ENCODE results near the gene PCDH17.

The PCDH17 gene

GRCh38 chr13:57636816-57637215 lies 5.3 kb downstream of the PCDH17 start:
- no peak for DNase-seq (ENCODE audit: low spot score)

DNA sequence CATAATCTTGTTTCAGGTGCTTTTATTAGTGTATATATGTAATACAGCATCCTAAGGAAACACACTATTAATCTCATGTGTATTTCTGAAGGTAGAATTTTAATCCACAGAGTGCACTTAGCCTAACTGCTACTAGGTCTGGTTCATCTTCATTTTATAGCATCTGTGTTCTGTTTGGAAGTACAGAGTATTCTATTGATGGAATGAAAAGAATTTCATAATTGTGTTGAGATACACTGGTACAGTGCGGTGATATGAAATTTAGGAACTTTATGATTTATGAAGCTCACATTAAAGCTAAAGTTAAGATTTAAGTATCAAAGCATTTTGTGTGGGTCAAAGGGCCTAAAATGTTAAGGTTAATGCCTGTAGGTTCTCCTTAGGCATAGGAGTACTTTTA lies 6.0 kb downstream of the PCDH17 start:
- DNase-seq (ENCODE audit: low spot score) = no peak

GRCh38 chr13:57638186-57638890 lies 6.8 kb downstream of the PCDH17 start:
- DNase-seq (ENCODE audit: low spot score) = no peak

GRCh38 chr13:57640607-57641006 lies 9.1 kb downstream of the PCDH17 start:
- no peak for DNase-seq (ENCODE audit: low spot score)

GRCh38 chr13:57641051-57641450 lies 9.5 kb downstream of the PCDH17 start:
- no peak for DNase-seq (ENCODE audit: low spot score)

GRCh38 chr13:57644106-57644505 lies 12.6 kb downstream of the PCDH17 start:
- no peak for DNase-seq (ENCODE audit: low spot score)

- DNase-seq (ENCODE audit: low spot score) = no peak
These were observed 21.9 kb downstream of the PCDH17 start for GRCh38 chr13:57653229-57653989.

DNA sequence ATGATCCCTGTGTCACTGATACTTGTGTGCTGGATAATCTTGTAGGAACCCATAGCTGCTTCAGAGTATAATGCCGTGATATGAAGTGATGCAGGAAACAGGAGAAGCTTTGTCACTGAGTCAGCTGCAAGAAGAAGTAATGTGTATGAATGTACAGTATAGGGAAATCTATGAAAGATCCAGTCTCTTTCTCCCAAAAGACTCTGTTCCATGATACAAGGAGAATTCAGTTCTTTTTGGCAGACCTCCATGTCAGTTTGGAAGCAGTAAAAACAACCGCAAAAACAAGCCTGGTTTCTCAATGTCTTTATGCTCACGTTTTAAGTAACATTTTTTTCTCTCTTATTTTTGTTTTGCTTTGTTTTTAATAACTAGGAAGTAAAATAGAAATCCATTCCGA lies 33.9 kb downstream of the PCDH17 start:
- no peak for DNase-seq (ENCODE audit: low spot score)

DNA sequence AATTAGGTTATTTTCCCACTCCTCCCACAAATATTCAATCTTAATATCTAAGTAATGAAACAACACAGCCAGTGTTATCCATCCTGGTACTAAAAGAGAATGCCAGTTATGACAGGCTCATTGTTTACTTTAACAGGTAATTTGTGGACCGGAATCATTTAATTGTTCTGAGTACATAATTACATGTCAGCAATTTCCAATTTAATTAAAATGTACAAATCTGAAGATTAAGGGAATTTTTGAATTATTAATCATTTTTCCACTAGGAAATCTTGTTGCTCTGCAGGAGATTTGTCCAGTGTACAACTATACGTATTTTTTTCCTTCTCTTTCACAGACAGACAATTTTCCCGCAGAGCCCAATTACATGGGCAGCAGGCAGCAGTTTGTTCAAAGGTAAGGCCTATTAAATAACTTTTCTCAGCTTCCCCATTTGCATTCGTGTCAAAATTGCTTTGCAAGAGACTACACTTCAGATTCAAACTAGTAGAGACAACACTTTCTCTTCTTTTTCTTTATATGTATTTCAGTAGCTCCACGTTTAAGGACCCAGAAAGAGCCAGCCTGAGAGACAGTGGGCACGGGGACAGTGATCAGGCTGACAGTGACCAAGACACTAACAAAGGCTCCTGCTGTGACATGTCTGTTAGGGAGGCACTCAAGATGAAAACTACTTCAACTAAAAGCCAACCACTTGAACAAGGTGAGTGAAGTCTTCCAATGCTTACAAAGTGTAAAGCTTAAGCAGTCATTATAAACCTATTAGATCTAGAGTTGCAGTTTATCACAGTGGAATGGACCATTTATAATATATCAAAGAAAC lies 34.8 kb downstream of the PCDH17 start:
- no peak for DNase-seq (ENCODE audit: low spot score)

- DNase-seq (ENCODE audit: low spot score) = no peak
These were observed 40.6 kb downstream of the PCDH17 start for GRCh38 chr13:57672168-57672567.

GRCh38 chr13:57673197-57673596 lies 41.7 kb downstream of the PCDH17 start:
- DNase-seq (ENCODE audit: low spot score) = no peak

- DNase-seq (ENCODE audit: low spot score) = no peak
These were observed 44.0 kb downstream of the PCDH17 start for GRCh38 chr13:57675526-57675925.

GRCh38 chr13:57680609-57681008 lies 49.1 kb downstream of the PCDH17 start:
- no peak for DNase-seq (ENCODE audit: low spot score)

GRCh38 chr13:57682128-57682716 lies 50.7 kb downstream of the PCDH17 start:
- no peak for DNase-seq (ENCODE audit: low spot score)

- DNase-seq (ENCODE audit: low spot score) = no peak
These were observed 67.3 kb downstream of the PCDH17 start for GRCh38 chr13:57698851-57699250.

GRCh38 chr13:57704031-57704430 lies 72.5 kb downstream of the PCDH17 start:
- DNase-seq (ENCODE audit: low spot score) = no peak

DNA sequence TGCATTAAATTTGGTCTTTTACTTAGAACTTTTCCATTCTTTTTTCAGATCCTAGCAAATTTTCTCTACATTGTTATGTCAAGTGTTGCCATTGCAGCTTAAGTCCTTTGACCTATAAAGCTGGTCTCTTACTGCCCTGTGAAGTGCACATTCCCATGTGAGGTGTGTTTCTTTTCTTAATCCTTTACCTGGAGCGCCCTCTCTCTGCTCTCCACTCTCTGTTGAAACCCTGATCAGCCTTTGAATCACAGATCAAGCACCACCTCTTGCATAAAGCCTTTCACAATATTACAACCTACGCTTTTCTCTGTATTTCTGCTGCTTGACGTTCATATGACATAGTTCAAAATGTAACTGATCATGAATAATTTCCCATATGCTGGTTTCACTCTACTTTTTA lies 84.8 kb downstream of the PCDH17 start:
- DNase-seq (ENCODE audit: low spot score) = no peak

DNA sequence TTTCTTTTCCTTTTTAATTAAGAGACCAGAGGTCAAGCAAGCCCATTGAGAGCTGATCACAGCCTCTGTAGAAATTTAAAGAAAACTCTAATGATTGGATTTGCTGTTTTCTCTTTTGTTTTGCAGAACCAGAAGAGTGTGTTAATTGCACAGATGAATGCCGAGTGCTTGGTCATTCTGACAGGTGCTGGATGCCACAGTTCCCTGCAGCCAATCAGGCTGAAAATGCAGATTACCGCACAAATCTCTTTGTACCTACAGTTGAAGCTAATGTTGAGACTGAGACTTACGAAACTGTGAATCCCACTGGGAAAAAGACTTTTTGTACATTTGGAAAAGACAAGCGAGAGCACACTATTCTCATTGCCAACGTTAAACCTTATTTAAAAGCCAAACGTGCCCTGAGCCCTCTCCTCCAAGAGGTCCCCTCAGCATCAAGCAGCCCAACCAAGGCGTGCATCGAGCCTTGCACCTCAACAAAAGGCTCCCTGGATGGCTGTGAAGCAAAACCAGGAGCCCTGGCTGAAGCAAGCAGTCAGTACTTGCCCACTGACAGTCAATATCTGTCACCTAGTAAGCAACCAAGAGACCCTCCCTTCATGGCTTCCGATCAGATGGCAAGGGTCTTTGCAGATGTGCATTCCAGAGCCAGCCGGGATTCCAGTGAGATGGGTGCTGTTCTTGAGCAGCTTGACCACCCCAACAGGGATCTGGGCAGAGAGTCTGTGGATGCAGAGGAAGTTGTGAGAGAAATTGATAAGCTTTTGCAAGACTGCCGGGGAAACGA lies 93.1 kb downstream of the PCDH17 start:
- no peak for DNase-seq (ENCODE audit: low spot score)

- no peak for DNase-seq (ENCODE audit: low spot score)
These were observed 93.9 kb downstream of the PCDH17 start for GRCh38 chr13:57725480-57725879.

DNA sequence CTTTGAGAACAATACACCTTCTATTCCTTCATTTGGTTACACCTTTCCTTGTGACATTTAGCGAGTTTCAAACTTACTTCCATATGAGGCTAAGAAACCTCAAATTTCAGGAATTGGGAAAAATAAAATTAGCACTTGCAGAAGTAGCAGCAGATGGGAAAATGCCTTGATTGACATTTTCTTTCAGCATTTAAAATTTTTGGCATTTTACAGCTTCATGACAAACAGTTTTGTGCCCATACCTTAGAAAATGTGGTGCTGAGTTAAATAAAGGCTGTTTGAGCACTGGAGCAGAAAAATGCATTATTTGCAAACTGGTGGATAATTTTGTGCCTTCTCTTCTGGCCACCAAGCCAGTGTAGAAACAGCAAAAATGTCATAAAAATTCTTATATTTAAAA lies 95.4 kb downstream of the PCDH17 start:
- no peak for DNase-seq (ENCODE audit: low spot score)

GRCh38 chr13:57734306-57734705 lies 102.8 kb downstream of the PCDH17 start:
- no peak for DNase-seq (ENCODE audit: low spot score)

DNA sequence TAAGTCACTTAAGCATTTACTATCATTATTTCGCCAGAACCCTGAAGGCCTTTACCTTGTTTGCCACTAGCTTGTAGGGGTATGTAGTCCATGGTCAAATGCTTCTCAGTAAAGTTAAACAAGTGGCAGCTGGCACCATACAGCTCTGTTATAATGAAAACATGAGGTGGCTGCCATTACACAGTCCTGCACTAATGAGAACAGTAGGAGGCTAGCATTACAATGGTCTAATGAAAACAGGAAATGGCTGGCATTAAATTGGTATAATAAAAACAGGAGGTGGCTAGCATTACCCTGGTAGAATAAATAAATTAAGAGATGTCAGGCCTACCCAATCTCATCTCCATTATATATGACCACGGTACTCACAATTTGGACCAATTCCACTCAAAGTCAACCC lies 107.5 kb downstream of the PCDH17 start:
- no peak for DNase-seq (ENCODE audit: low spot score)

Measured in AG08395 (cell line).